ENCODE data around the gene SEL1L. TPM values are rescaled to one million over a fixed set of nuclear protein-coding genes. Genes with fewer than 3 reads are reported as not detected.

Gene SEL1L
- total and polyA plus RNA-seq, 3 donors from 2014 or later = 30.2 to 40.7 (median 40.0) TPM

- intact Hi-C loops (cut with DNase I; ENCODE audit: low total_unique reads) = no loop called here
- TF ChIP-seq POLR2A (IDR thresholded peaks at IDR 0.05) = no peak
- TF ChIP-seq CTCF (IDR thresholded peaks at IDR 0.05) = no peak
- Histone ChIP-seq H3K27ac (no peak overlapping the region), H3K9me3 (no peaks in the 10 kb centered on the region), H3K4me3 (no peak overlapping the region), H3K36me3 (ENCODE audit: low read depth, missing control alignments) (no peaks in the 10 kb centered on the region), H3K4me1 (no peaks in the 10 kb centered on the region), H3K27me3 (no peaks in the 10 kb centered on the region)
- WGBS, 2 donors = 92 to 94% methylated on average over 5 of the region's 5 CpGs
- no peak for DNase-seq
Observed at GRCh38 chr14:81474685-81475324, 58.8 kb downstream of the SEL1L start.

DNA sequence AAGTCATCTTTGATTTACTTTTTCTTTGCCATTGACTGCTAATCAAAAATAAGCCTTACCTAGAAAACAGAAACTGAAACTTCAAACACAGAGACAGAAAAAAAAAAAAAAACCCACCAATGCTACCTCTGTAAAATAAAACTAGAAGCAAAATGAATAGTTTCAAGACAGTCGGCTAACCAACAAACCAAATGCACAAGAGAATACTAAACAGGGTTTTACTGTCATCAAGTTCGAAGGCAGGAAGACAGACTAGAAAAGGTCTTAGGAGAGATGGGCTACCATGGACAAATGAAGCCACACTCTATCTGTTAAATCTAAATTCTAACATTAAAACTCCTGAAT is 59.5 kb downstream of the SEL1L start:
- TF ChIP-seq CTCF (IDR thresholded peaks at IDR 0.05) = no peak
- no peak for TF ChIP-seq POLR2A (IDR thresholded peaks at IDR 0.05)
- Histone ChIP-seq H3K36me3 (ENCODE audit: low read depth, missing control alignments) (no peaks in the 10 kb centered on the region), H3K4me3 (no peak overlapping the region), H3K27me3 (no peaks in the 10 kb centered on the region), H3K9me3 (no peaks in the 10 kb centered on the region), H3K4me1 (no peaks in the 10 kb centered on the region), H3K27ac (no peak overlapping the region)
- no peak for DNase-seq
- intact Hi-C loops (cut with DNase I; ENCODE audit: low total_unique reads) = no loop called here
- 82 to 84% methylated on average over 2 of the region's 2 CpGs for WGBS, 2 donors

DNA sequence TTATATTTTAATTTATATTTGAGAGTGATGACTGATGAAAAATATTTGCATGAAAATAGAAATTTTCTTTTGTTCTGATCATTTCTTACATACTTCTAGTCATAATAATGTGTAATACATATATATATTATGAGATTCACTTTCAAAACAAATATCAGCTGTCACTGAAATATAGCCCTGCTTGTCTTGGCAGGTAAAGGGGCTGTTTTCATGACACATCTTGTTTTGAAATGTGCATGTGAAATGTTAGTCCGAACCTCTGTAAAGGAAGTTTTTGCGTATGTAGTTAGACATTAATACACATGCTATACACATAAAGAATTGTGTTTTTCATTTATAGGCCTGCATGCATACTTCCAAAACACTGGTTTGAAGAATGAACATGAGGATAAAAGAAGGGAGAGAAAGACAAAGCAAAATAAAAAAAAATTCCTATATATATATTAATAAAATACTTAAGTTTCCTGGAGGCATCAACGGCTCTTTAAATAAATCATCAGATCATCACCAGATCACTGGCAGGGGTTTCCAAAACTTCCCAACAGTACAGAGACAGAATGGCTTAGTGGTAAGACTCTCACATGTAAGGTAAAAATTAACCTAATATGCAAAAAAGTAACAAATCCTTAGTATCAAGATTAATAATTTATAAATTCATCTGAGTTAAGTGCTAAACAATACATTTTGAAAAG is 60.1 kb downstream of the SEL1L start:
- Histone ChIP-seq H3K4me3 (no peak overlapping the region), H3K27ac (no peak overlapping the region), H3K9me3 (no peaks in the 10 kb centered on the region), H3K36me3 (ENCODE audit: low read depth, missing control alignments) (no peaks in the 10 kb centered on the region), H3K27me3 (no peaks in the 10 kb centered on the region), H3K4me1 (no peaks in the 10 kb centered on the region)
- no peak for DNase-seq
- no peak for TF ChIP-seq CTCF (IDR thresholded peaks at IDR 0.05)
- no peak for TF ChIP-seq POLR2A (IDR thresholded peaks at IDR 0.05)
- WGBS, 2 donors = 87 to 92% methylated on average over 3 of the region's 3 CpGs
- intact Hi-C loops (cut with DNase I; ENCODE audit: low total_unique reads) = no loop called here

- Histone ChIP-seq H3K9me3 (no peaks in the 10 kb centered on the region), H3K27ac (no peak overlapping the region), H3K36me3 (ENCODE audit: low read depth, missing control alignments) (no peaks in the 10 kb centered on the region), H3K4me3 (no peak overlapping the region), H3K27me3 (no peaks in the 10 kb centered on the region), H3K4me1 (no peaks in the 10 kb centered on the region)
- no peak for DNase-seq
- TF ChIP-seq CTCF (IDR thresholded peaks at IDR 0.05) = no peak
- TF ChIP-seq POLR2A (IDR thresholded peaks at IDR 0.05) = no peak
- intact Hi-C loops (cut with DNase I; ENCODE audit: low total_unique reads) = no loop called here
- 87 to 89% methylated on average over 3 of the region's 3 CpGs for WGBS, 2 donors
Observed at GRCh38 chr14:81472096-81472800, 61.4 kb downstream of the SEL1L start.
